ENCODE data around the gene E2F3. TPM values are rescaled to one million over a fixed set of nuclear protein-coding genes. Genes with fewer than 3 reads are reported as not detected.
"Not testable (repeated sequence)": the region's sequence is repeated elsewhere in the genome, so short reads cannot be mapped to it uniquely, and the experiment has no call there.

E2F3 gene
- total RNA-seq, 1 experiment from 2014 or later, result 27.1 TPM

DNA sequence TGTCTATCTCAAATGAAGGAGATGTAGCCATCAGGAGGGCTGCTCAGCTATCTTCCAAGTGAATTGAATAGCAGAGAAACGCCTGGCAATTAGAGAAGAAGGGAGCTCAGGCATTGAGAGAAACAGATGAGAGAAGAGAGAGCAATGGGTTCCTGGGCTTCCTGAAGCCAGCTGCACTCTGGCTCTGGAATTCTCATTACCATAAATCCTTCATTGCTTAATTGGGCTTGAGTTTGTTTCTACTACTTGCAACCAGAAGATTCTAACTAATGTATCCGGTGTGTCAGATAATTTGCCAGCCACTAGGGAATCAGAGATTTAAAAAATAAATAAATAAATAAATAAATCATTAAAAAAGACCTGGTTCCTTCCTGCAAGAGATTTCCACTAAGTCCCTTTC is 107.5 kb downstream of the E2F3 start:
- H3K9me3 ChIP-seq (ENCODE audit: control insufficient read depth in 1 of 2, insufficient read depth in 1 of 2, low read depth in 1 of 2, low read length in 2 of 2), result no peaks in the 10 kb centered on the region
- POLR2A ChIA-PET, result no interaction called here
- H3K27me3 ChIP-seq (ENCODE audit: insufficient read depth, low read length), result no peaks in the 10 kb centered on the region
- H3K9me2 ChIP-seq (ENCODE audit: insufficient read depth), result no peaks in the 10 kb centered on the region
- DNase-seq (ENCODE audit: low read depth, low spot score) (no peak), ATAC-seq (no peak)
- no peak overlapping the region for H3K27ac ChIP-seq (ENCODE audit: low read depth, low read length)
- CTCF ChIA-PET, result no interaction called here
- H2AFZ ChIP-seq (ENCODE audit: low read depth, low read length, poor library complexity, severe bottlenecking), result no peak overlapping the region
- no peaks in the 10 kb centered on the region for H3K36me3 ChIP-seq (ENCODE audit: control insufficient read depth in 1 of 2, insufficient read depth in 2 of 2, low read length in 2 of 2)
- no peak overlapping the region for H3K9ac ChIP-seq (ENCODE audit: low read length)
- TF ChIP-seq POLR2A (IDR thresholded peaks at IDR 0.05; ENCODE audit: borderline replicate concordance, extremely low read depth, insufficient read depth, insufficient read length) (no peak), SP1 (IDR thresholded peaks at IDR 0.05; ENCODE audit: low read depth) (no peak), ZNF274 (IDR thresholded peaks at IDR 0.05; ENCODE audit: low read depth, low read length) (no peak)
- BruUV-seq (replicated peaks), result no TSS peak
- intact Hi-C loops (cut with micrococcal nuclease), result no loop called here
- no peak overlapping the region for H3K4me2 ChIP-seq (ENCODE audit: low read length)
- no peaks in the 10 kb centered on the region for H4K20me1 ChIP-seq (ENCODE audit: insufficient read depth)
- peaks cover 0 to 19% of the 10 kb centered on the region in 2 experiments; a peak in 2 of 4 replicates for H3K4me1 ChIP-seq (ENCODE audit: control insufficient read depth in 1 of 2, insufficient read depth in 2 of 2, low read length in 2 of 2)
- RAD21 ChIA-PET (ENCODE audit: low non-redundant PET in 1 of 2, low total read pairs in 2 of 2, uncharacterized antibody in 2 of 2, unreplicated experiment in 2 of 2), result no interaction called here
- H3K79me2 ChIP-seq (ENCODE audit: insufficient read depth, low read length), result no peaks in the 10 kb centered on the region
- H3K4me3 ChIP-seq (replicated peaks in 1 of 2; ENCODE audit: low read depth in 1 of 2, low read length in 2 of 2), result no peak overlapping the region

DNA sequence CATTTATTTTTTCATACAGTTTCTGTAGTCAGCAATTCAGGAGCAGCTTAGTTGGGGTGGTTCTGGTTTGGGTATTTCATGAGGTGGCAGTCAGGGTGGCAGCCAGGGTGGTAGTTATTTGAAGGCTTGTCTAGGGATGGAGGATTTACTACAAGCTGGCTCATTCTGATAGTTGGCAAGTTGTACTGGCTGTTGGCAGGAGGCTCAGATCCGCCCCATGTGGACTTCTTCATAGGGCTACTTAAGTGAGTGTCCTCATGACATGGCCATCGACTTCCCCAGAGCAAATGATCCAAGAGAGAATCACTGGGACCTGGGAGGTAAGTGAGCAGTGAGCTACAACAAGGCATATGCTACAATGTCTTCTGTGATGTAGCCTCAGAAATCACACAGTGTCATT is 110.2 kb downstream of the E2F3 start:
- H3K36me3 ChIP-seq (ENCODE audit: control insufficient read depth in 1 of 2, insufficient read depth in 2 of 2, low read length in 2 of 2), result no peaks in the 10 kb centered on the region

DNA sequence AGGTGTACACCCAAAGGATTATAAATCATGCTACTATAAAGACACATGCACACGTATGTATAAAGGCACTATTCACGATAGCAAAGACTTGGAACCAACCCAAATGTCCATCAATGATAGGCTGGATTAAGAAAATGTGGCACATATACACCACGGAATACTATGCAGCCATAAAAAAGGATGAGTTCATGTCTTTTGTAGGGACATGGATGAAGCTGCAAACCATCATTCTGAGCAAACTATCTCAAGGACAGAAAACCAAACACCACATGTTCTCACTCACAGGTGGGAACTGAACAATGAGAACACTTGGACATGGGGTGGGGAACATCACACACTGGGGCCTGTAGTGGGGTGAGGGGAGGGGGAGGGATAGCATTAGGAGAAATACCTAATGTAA is 123.5 kb downstream of the E2F3 start:
- H3K27ac ChIP-seq (ENCODE audit: low read depth, low read length); BruUV-seq (replicated peaks); H3K9me3 ChIP-seq (ENCODE audit: control insufficient read depth in 1 of 2, insufficient read depth in 1 of 2, low read depth in 1 of 2, low read length in 2 of 2); H3K79me2 ChIP-seq (ENCODE audit: insufficient read depth, low read length); H3K27me3 ChIP-seq (ENCODE audit: insufficient read depth, low read length); H2AFZ ChIP-seq (ENCODE audit: low read depth, low read length, poor library complexity, severe bottlenecking); H4K20me1 ChIP-seq (ENCODE audit: insufficient read depth); H3K9me2 ChIP-seq (ENCODE audit: insufficient read depth); ATAC-seq; DNase-seq (ENCODE audit: low read depth, low spot score); CTCF ChIA-PET; H3K4me3 ChIP-seq (replicated peaks in 1 of 2; ENCODE audit: low read depth in 1 of 2, low read length in 2 of 2); RAD21 ChIA-PET (ENCODE audit: low non-redundant PET in 1 of 2, low total read pairs in 2 of 2, uncharacterized antibody in 2 of 2, unreplicated experiment in 2 of 2); H3K4me2 ChIP-seq (ENCODE audit: low read length); H3K36me3 ChIP-seq (ENCODE audit: control insufficient read depth in 1 of 2, insufficient read depth in 2 of 2, low read length in 2 of 2); intact Hi-C loops (cut with micrococcal nuclease); H3K9ac ChIP-seq (ENCODE audit: low read length); POLR2A ChIA-PET: not testable (repeated sequence)
- peaks cover 6 to 11% of the 10 kb centered on the region in 2 experiments; a peak in 3 of 4 replicates for H3K4me1 ChIP-seq (ENCODE audit: control insufficient read depth in 1 of 2, insufficient read depth in 2 of 2, low read length in 2 of 2)

More for the DNA sequence above, 110.2 kb downstream of the E2F3 start:
- DNase-seq (ENCODE audit: low read depth, low spot score) (no peak), ATAC-seq (no peak)
- no peaks in the 10 kb centered on the region for H3K9me3 ChIP-seq (ENCODE audit: control insufficient read depth in 1 of 2, insufficient read depth in 1 of 2, low read depth in 1 of 2, low read length in 2 of 2)
- H4K20me1 ChIP-seq (ENCODE audit: insufficient read depth), result no peaks in the 10 kb centered on the region
- H3K27ac ChIP-seq (ENCODE audit: low read depth, low read length), result no peak overlapping the region
- CTCF ChIA-PET, result interaction anchor here (1.1 kb wide), 1 partner anchor 39 kb away, joined by 3 read pairs; no protein-coding TSS in a partner anchor
- no peaks in the 10 kb centered on the region for H3K79me2 ChIP-seq (ENCODE audit: insufficient read depth, low read length)
- TF ChIP-seq TCF7L2 (IDR thresholded peaks at IDR 0.05; ENCODE audit: borderline replicate concordance, extremely low read depth, insufficient read depth, insufficient read length) (no peak), ELF1 (IDR thresholded peaks at IDR 0.05; ENCODE audit: borderline replicate concordance, low read depth) (no peak), EZH2phosphoT487 (IDR thresholded peaks at IDR 0.05; ENCODE audit: borderline replicate concordance) (no peak)
- no peak overlapping the region for H3K4me3 ChIP-seq (replicated peaks in 1 of 2; ENCODE audit: low read depth in 1 of 2, low read length in 2 of 2)
- no peak overlapping the region for H3K4me2 ChIP-seq (ENCODE audit: low read length)
- intact Hi-C loops (cut with micrococcal nuclease), result no loop called here
- H3K9ac ChIP-seq (ENCODE audit: low read length), result no peak overlapping the region
- no peak overlapping the region for H2AFZ ChIP-seq (ENCODE audit: low read depth, low read length, poor library complexity, severe bottlenecking)
- no peaks in the 10 kb centered on the region for H3K27me3 ChIP-seq (ENCODE audit: insufficient read depth, low read length)
- RAD21 ChIA-PET (ENCODE audit: low non-redundant PET in 1 of 2, low total read pairs in 2 of 2, uncharacterized antibody in 2 of 2, unreplicated experiment in 2 of 2), result no interaction called here
- H3K4me1 ChIP-seq (ENCODE audit: control insufficient read depth in 1 of 2, insufficient read depth in 2 of 2, low read length in 2 of 2), result peaks cover 14 to 37% of the 10 kb centered on the region in 2 experiments
- no TSS peak for BruUV-seq (replicated peaks)
- no peaks in the 10 kb centered on the region for H3K9me2 ChIP-seq (ENCODE audit: insufficient read depth)
- POLR2A ChIA-PET, result no interaction called here
